ENCODE results near the gene NHP2. TPM values are rescaled to one million over a fixed set of nuclear protein-coding genes. Genes with fewer than 3 reads are reported as not detected.

Gene NHP2
- total and polyA plus RNA-seq, 8 donors: 65.0 to 116 (median 97.5) TPM

- no peak overlapping the region for H3K4me3 ChIP-seq
- H3K27ac ChIP-seq: peak overlapping the region in 1 of 2 donors; percentile 43
- TF ChIP-seq CTCF (IDR thresholded peaks at IDR 0.05): no peak
- peaks cover 0 to 9% of the 10 kb centered on the region in 2 donors for H3K36me3 ChIP-seq
- H3K27me3 ChIP-seq: peaks cover 0 to 11% of the 10 kb centered on the region in 2 donors
- intact Hi-C loops (cut with DNase I): no loop called here
- ATAC-seq (no peak), DNase-seq (peak in 1 of 4 donors; percentile 61)
- peaks cover 3 to 39% of the 10 kb centered on the region in 2 donors for H3K4me1 ChIP-seq
- no peaks in the 10 kb centered on the region for H3K9me3 ChIP-seq
Measured at GRCh38 chr5:178123094-178123965, 30.4 kb downstream of the NHP2 start.

GRCh38 chr5:178122346-178122745, 31.3 kb downstream of the NHP2 start:
- intact Hi-C loops (cut with DNase I): no loop called here
- Histone ChIP-seq H3K36me3 (peaks cover 0 to 9% of the 10 kb centered on the region in 2 donors), H3K9me3 (no peaks in the 10 kb centered on the region), H3K4me3 (no peak overlapping the region), H3K4me1 (peaks cover 3 to 39% of the 10 kb centered on the region in 2 donors), H3K27ac (no peak overlapping the region), H3K27me3 (peaks cover 0 to 21% of the 10 kb centered on the region in 2 donors)
- TF ChIP-seq CTCF (IDR thresholded peaks at IDR 0.05): no peak
- DNase-seq: peak in 1 of 4 donors; percentile 30
- ATAC-seq: no peak

GRCh38 chr5:178121391-178122276, 32.1 kb downstream of the NHP2 start:
- no peak for ATAC-seq
- intact Hi-C loops (cut with DNase I): no loop called here
- peak overlapping the region in 1 of 2 donors; percentile 1 for H3K27ac ChIP-seq

GRCh38 chr5:178120607-178121357, 32.9 kb downstream of the NHP2 start:
- peak; percentile 83 for ATAC-seq
- intact Hi-C loops (cut with DNase I): no loop called here

More at GRCh38 chr5:178121391-178122276, 32.1 kb downstream of the NHP2 start:
- TF ChIP-seq CTCF (IDR thresholded peaks at IDR 0.05): no peak
- H3K27me3 ChIP-seq: peaks cover 0 to 28% of the 10 kb centered on the region in 2 donors
- H3K4me3 ChIP-seq: no peak overlapping the region
- peaks cover 0 to 9% of the 10 kb centered on the region in 2 donors for H3K36me3 ChIP-seq
- DNase-seq: peak in 1 of 4 donors; percentile 77
- no peaks in the 10 kb centered on the region for H3K9me3 ChIP-seq
- H3K4me1 ChIP-seq: peaks cover 3 to 42% of the 10 kb centered on the region in 2 donors

More at GRCh38 chr5:178120607-178121357, 32.9 kb downstream of the NHP2 start:
- H3K27me3 ChIP-seq: peaks cover 0 to 37% of the 10 kb centered on the region in 2 donors
- no peak overlapping the region for H3K4me3 ChIP-seq
- TF ChIP-seq CTCF (IDR thresholded peaks at IDR 0.05): peak in 1 of 2 donors; percentile 43
- DNase-seq: peak in 3 of 4 donors; percentile 78 to 91 (median 86)
- no peaks in the 10 kb centered on the region for H3K9me3 ChIP-seq
- peaks cover 3 to 47% of the 10 kb centered on the region in 2 donors for H3K4me1 ChIP-seq
- H3K36me3 ChIP-seq: peaks cover 0 to 9% of the 10 kb centered on the region in 2 donors
- peak overlapping the region in 1 of 2 donors; percentile 33 for H3K27ac ChIP-seq
